Stimulated activated naive B cell treated with anti-CD40 and anti-IgM and Interleukin-4, amounts not matched to agents 10 μg/mL and 1 μg/mL and 100 μg/mL, for 72 hours (primary cell): Measurements from ENCODE around the gene NOTCH1.
A peak's percentile ranks its signal among the peaks of the same experiment; 100 is the strongest.

Experiments
- ATAC-seq, 2 donors: fragments of 150-1000 bp; cut with Tn5 transposase; replicated peaks; 2 replicates each; pipeline ENCODE4 v1.10.0; 2021; ENCODE audit warnings: moderate library complexity in 1 of 2
- DNase-seq: peaks from one replicate; pipeline ENCODE4 v3.0.0; 2021
- H3K27ac Mint-ChIP-seq: one replicate; pipeline ENCODE4 v1.8.0; 2022; ENCODE audit warnings: mild to moderate bottlenecking, mixed read lengths
- H3K27me3 Mint-ChIP-seq, 2 donors: one replicate each; pipeline ENCODE4 v1.8.0; 2022; ENCODE audit warnings: mixed read lengths in 2 of 2
- H3K36me3 Mint-ChIP-seq, 2 donors: one replicate each; pipeline ENCODE4 v1.8.0; 2022; ENCODE audit warnings: mixed read lengths in 2 of 2, mild to moderate bottlenecking in 1 of 2
- H3K4me1 Mint-ChIP-seq, 2 donors: one replicate each; pipeline ENCODE4 v1.8.0; 2022; ENCODE audit warnings: mixed read lengths in 2 of 2, mild to moderate bottlenecking in 1 of 2
- H3K4me3 Mint-ChIP-seq, 2 donors: one replicate each; pipeline ENCODE4 v1.8.0; 2022; ENCODE audit warnings: mild to moderate bottlenecking in 2 of 2, mixed read lengths in 2 of 2, moderate library complexity in 1 of 2
- H3K9me3 Mint-ChIP-seq, 2 donors: one replicate each; pipeline ENCODE4 v1.8.0; 2022; ENCODE audit warnings: mixed read lengths in 2 of 2, mild to moderate bottlenecking in 1 of 2

NOTCH1 gene

DNA sequence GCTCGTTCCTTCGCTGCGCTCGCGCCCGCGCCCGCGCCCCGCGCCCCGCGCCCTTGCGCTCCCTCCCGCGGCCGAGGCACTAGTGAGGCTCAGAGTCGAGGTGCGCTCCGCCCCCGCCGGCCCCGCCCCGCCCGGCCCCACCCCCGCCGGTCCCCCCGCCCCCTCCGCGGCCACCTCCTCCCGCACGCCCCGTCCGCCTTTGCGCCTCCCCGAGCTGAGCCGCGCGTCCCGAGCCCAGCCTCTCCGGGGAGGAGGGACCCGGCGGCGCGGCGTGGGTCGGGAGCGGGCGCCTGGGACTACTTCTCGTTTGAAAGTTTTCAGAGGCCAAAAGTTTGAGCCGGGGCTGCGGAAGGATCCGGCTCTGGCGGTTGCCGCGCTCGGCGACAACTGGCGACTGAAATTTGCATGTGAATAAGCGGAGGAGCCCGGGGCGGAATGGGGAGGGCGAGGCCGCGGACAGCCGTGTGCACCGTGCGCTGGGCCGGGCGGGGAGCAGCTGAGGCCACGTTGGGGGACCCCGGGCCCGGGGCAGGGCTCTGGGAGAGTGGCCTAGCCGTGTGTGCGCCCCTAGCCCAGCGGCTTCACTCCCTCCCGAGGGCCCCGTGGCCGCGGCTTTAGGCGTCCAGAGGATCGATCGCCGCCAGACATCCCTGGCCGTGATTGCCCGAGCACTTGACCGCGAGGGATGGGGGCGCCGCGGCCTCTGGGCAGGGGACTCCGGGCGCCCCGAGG, at the start of gene NOTCH1:
NOTCH1 (minus strand) TSS at position 84 of the 732 bp plus-strand sequence. CDS start 262 bp downstream, outside the sequence.
- H3K27ac Mint-ChIP-seq: peak within 1 kb of the TSS; percentile 96
- H3K4me1 Mint-ChIP-seq: peaks cover 31 to 54% of the 10 kb centered on the region in 2 donors
- no peaks in the 10 kb centered on the region for H3K27me3 Mint-ChIP-seq
- H3K36me3 Mint-ChIP-seq: peaks cover 0 to 10% of the 10 kb centered on the region in 2 donors
- H3K4me3 Mint-ChIP-seq: peak within 1 kb of the TSS; percentile 93 to 96
- H3K9me3 Mint-ChIP-seq: no peaks in the 10 kb centered on the region
- DNase-seq (peak; percentile 95), ATAC-seq (peak; percentile 81 to 85)

DNA sequence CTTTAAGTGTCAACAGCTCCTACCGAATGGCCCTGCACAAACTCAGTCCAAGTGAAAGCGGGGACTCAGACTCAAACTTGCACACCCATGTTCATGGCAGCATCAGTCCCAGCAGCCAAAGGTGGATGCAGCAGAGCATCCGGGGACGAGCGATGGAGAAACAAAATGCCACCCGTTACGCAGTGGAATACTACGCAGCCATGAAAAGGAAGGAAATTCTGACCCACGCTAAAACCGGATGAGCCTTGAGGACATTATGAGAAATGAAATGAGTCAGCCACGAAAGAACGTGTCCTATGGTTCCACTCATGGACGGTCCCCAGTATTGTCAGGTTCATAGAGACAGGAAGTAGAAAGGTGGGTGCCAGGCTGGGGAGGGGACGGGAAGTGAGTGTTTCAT, 48.6 kb upstream of the NOTCH1 start:
- no peak for ATAC-seq

DNA sequence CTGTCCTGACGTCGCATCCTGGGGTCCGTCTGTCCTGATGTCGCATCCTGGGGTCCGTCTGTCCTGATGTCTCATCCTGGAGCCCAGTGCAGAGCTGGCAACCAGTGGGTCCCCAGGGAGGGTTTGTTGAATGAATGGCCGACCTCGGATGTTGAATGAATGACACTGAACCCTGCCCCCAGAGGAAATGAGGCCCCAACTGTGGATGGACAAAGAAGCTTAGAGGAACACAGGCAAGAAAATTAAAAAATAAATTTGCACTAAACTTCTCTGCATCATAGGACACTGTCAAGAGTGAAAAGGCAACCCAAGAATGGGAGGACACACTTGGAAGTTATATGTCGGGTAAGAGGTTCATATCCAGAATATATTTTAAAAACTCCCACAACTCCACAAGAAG, 47.7 kb upstream of the NOTCH1 start:
- peaks cover 20 to 48% of the 10 kb centered on the region in 2 donors for H3K27me3 Mint-ChIP-seq
- H3K27ac Mint-ChIP-seq: no peak overlapping the region
- no peak for DNase-seq
- ATAC-seq: no peak
- peaks cover 6 to 14% of the 10 kb centered on the region in 2 donors for H3K4me1 Mint-ChIP-seq
- no peaks in the 10 kb centered on the region for H3K36me3 Mint-ChIP-seq
- no peak overlapping the region for H3K4me3 Mint-ChIP-seq
- H3K9me3 Mint-ChIP-seq: no peaks in the 10 kb centered on the region

More for the DNA sequence above, 48.6 kb upstream of the NOTCH1 start:
- no peak overlapping the region for H3K27ac Mint-ChIP-seq
- no peaks in the 10 kb centered on the region for H3K36me3 Mint-ChIP-seq
- H3K4me1 Mint-ChIP-seq: peaks cover 0 to 6% of the 10 kb centered on the region in 2 donors
- H3K9me3 Mint-ChIP-seq: no peaks in the 10 kb centered on the region
- DNase-seq: no peak
- peaks cover 18 to 45% of the 10 kb centered on the region in 2 donors for H3K27me3 Mint-ChIP-seq
- no peak overlapping the region for H3K4me3 Mint-ChIP-seq

DNA sequence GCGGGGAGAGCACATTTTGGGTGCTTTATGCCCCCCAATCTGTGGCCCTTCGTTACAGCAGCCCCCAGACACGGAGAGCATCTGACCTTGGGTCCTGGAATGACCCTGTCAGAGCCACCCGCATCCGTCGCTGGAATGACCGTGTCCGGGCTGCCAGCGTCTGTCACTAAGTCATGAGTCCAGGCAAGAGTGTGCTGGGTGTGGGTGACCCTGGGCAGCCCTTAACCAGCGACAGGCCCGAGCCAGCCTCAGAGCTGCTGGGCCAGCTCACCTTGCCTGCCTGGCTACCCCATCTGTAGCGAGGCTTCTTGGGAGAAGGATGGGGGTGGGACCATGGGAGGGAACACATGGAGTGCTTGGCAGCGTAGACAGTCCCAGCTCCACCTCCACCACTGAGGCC, 46.8 kb upstream of the NOTCH1 start:
- DNase-seq (no peak), ATAC-seq (no peak)
- Mint-ChIP-seq H3K36me3 (no peaks in the 10 kb centered on the region), H3K4me3 (no peak overlapping the region), H3K27me3 (peaks cover 22 to 51% of the 10 kb centered on the region in 2 donors), H3K9me3 (no peaks in the 10 kb centered on the region), H3K27ac (no peak overlapping the region), H3K4me1 (peaks cover 12 to 21% of the 10 kb centered on the region in 2 donors)

DNA sequence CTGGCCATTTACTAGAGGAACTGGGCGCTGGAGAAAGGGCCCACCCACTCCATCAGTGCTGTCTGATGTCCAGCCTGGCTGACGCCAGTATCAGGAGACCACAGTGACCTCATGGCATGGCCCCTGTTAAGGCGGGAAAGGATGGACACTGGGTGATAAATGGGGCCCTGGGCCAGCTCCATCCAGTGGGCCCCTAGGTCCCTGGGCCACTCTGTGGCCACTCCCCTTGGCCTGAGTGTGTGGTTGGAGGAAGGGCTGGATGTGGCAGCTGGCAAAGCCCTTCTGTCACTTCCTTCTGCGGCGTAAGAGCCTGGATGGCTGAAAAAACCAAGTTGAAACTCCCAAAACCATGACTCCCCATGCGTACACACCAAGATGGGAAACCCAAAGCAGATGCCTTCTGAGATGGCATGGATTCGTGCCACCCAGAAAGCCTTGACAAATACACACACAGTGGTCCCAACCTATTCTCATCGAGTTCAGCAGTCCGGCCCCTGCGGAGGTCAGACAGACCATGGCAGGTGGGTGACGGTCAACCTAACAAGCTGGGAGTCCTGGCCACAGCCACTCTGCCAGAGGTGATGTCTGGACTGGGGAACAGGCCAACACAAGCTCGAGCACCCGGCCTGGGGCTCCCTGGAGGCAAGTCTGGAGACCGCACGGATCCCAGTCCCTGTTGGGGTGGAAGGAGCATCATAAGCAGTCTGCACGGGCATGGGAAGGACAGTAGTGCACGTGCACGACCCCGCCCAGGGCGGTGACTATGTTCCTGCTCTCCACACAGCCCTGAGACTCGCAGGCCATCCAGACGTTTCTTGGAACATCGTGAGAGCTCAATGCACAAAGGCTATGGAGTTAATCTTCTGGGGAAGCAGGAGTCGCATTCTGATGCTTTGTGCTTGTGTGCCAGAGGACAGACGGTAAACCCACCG, 45.2 kb upstream of the NOTCH1 start:
- peaks cover 12 to 21% of the 10 kb centered on the region in 2 donors for H3K4me1 Mint-ChIP-seq
- DNase-seq (no peak), ATAC-seq (no peak)
- H3K27ac Mint-ChIP-seq: no peak overlapping the region
- H3K9me3 Mint-ChIP-seq: no peaks in the 10 kb centered on the region
- H3K4me3 Mint-ChIP-seq: no peak overlapping the region
- no peaks in the 10 kb centered on the region for H3K36me3 Mint-ChIP-seq
- peaks cover 28 to 52% of the 10 kb centered on the region in 2 donors for H3K27me3 Mint-ChIP-seq

DNA sequence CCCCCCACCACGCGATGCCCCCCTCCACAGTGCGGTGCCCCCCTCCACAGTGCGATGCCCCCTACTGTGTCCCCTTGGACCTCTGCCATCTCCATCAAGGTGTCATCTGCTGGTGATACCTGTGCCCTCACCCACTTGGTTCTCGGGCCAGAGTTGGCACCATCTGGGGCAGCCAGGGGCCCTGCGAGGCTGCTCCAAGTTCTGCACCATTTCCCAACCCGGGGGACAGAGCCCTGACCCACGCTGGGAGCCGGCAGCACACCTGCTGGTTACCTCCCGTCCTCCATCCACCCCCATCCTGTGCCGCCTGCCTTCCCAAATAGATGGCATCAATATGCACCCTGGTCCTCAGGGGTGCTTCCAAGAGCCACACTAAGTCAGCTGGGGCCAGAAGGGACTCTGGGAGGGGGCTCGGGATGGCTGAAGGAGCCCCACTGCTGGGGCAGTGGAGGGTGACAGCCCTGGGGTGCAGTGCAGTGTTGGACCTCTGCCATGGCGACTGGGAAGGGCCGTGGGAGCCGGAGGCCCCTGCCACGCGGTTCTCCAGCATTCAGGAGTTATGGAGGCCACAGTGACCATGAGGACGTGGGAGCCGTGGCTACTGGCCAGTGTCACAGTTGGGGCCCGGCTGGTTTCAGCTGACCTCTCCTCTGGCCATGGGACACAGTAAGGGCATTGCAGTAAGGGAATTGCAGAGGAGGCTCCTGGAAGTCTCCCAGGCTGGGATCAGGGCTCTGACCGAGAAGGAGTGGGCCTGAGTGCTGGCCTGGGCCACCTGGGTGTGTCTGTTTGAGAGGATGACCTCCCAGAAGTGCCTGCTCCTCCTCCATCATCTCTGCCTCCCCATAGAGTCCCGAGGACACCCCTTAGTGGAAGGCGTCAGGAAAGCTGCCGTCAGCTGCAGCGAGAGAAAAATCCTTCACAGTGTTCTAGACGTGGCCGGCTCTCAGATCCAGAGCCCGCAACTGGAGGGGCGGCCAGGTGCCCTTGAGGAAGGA, 44.2 kb upstream of the NOTCH1 start:
- Mint-ChIP-seq H3K4me1 (peaks cover 12 to 21% of the 10 kb centered on the region in 2 donors), H3K9me3 (no peaks in the 10 kb centered on the region), H3K27ac (no peak overlapping the region), H3K27me3 (peaks cover 36 to 56% of the 10 kb centered on the region in 2 donors), H3K36me3 (no peaks in the 10 kb centered on the region), H3K4me3 (no peak overlapping the region)
- ATAC-seq (no peak), DNase-seq (no peak)

- ATAC-seq (peak; percentile 69 to 72), DNase-seq (no peak)
- H3K27ac Mint-ChIP-seq: peak overlapping the region; percentile 52
- H3K4me1 Mint-ChIP-seq: peaks cover 12 to 21% of the 10 kb centered on the region in 2 donors
- H3K36me3 Mint-ChIP-seq: no peaks in the 10 kb centered on the region
- peak overlapping the region; percentile 19 to 61 for H3K4me3 Mint-ChIP-seq
- H3K27me3 Mint-ChIP-seq: peaks cover 36 to 55% of the 10 kb centered on the region in 2 donors
- H3K9me3 Mint-ChIP-seq: no peaks in the 10 kb centered on the region
Observed at GRCh38 chr9:136588663-136589464, 43.0 kb upstream of the NOTCH1 start.

DNA sequence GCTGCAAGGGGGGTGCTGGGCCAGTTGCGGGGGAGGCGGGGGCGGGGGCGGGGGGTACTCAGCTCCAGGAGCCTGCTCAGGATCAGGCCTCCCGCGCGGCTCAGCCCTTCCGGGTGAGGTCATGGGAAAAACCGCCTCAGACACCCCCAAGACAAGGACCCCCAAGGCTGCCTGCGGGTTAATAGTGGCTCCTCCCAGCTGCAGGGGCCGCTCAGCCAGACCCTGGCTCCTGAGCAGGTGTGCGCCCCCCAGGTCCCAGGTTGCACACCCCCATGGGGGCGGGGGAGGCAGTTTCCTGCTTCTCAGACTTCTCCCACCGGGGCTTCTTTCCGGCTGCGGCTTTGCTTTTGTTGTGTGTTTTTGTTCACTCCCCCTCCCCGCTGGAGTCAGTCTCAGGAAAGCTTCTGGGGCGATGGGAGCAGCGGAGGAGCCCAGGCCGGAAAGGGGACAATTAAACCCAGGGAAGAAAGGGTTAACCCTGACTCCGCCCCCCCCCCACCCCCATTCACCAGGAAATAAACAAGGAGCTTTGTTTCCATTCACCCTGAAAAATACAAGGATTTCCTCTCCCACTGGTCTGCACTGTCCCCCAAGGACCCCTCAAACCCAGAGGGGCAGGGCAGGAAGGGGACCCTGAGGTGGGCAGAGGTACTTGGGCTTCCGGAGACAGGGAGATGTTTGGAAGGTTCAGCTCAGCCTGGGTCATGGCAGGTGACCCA, 42.3 kb upstream of the NOTCH1 start:
- no peak for ATAC-seq
- peak overlapping the region; percentile 19 to 61 for H3K4me3 Mint-ChIP-seq

GRCh38 chr9:136587145-136587943, 41.5 kb upstream of the NOTCH1 start:
- Mint-ChIP-seq H3K27me3 (peaks cover 31 to 55% of the 10 kb centered on the region in 2 donors), H3K9me3 (no peaks in the 10 kb centered on the region), H3K4me3 (no peak overlapping the region), H3K36me3 (no peaks in the 10 kb centered on the region), H3K27ac (no peak overlapping the region), H3K4me1 (peaks cover 12 to 21% of the 10 kb centered on the region in 2 donors)
- DNase-seq (no peak), ATAC-seq (peak in 1 of 2 donors; percentile 41)

More for the DNA sequence above, 42.3 kb upstream of the NOTCH1 start:
- peaks cover 33 to 55% of the 10 kb centered on the region in 2 donors for H3K27me3 Mint-ChIP-seq
- DNase-seq: no peak
- no peak overlapping the region for H3K27ac Mint-ChIP-seq
- H3K4me1 Mint-ChIP-seq: peaks cover 12 to 21% of the 10 kb centered on the region in 2 donors
- no peaks in the 10 kb centered on the region for H3K9me3 Mint-ChIP-seq
- H3K36me3 Mint-ChIP-seq: no peaks in the 10 kb centered on the region

GRCh38 chr9:136586391-136586953, 40.6 kb upstream of the NOTCH1 start:
- Mint-ChIP-seq H3K36me3 (no peaks in the 10 kb centered on the region), H3K4me3 (no peak overlapping the region), H3K9me3 (no peaks in the 10 kb centered on the region), H3K27ac (no peak overlapping the region), H3K4me1 (peaks cover 12 to 21% of the 10 kb centered on the region in 2 donors), H3K27me3 (peaks cover 31 to 55% of the 10 kb centered on the region in 2 donors)
- ATAC-seq: no peak
- no peak for DNase-seq

DNA sequence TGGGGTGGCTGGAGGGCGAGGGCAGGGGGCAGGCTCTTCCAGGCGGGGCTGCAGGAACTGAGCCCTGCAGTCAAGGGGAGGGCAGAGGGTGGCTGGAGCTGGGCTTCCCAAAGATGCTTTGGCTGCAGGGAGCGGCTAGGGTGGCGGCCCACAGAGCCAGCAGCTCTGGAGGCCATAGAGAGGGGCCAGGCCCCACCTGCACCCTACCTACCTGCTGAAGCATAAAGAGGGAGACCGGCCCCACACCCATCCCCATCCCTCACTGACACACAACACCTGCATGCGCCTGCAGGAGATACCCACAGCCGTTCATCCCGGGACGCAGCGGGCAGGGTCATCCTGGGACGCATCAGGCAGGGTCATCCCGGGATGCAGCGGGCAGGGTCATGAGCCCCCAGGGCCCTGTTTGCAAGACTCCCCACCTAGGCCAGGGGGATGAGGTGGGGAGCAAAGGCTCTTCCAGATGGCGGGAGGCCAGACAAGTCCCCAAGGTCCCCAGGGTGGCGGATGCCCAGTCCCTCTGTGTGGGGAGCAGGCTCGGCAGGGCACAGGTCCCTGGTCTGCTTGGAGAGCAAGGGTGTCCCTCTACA, 39.8 kb upstream of the NOTCH1 start:
- no peak overlapping the region for H3K27ac Mint-ChIP-seq
- H3K9me3 Mint-ChIP-seq: no peaks in the 10 kb centered on the region
- H3K27me3 Mint-ChIP-seq: peaks cover 31 to 55% of the 10 kb centered on the region in 2 donors
- no peaks in the 10 kb centered on the region for H3K36me3 Mint-ChIP-seq
- H3K4me3 Mint-ChIP-seq: no peak overlapping the region
- DNase-seq: no peak
- ATAC-seq: no peak
- peaks cover 12 to 21% of the 10 kb centered on the region in 2 donors for H3K4me1 Mint-ChIP-seq
